IPS DF 4.7 (cell line): ENCODE data around the gene DNAH14.

Experiments
- DNase-seq: peaks from one replicate; pipeline ENCODE4 v3.0.0-alpha.2; 2013; ENCODE audit warnings: low spot score; ENCODE audit errors: extremely low read depth

DNAH14 gene

DNA sequence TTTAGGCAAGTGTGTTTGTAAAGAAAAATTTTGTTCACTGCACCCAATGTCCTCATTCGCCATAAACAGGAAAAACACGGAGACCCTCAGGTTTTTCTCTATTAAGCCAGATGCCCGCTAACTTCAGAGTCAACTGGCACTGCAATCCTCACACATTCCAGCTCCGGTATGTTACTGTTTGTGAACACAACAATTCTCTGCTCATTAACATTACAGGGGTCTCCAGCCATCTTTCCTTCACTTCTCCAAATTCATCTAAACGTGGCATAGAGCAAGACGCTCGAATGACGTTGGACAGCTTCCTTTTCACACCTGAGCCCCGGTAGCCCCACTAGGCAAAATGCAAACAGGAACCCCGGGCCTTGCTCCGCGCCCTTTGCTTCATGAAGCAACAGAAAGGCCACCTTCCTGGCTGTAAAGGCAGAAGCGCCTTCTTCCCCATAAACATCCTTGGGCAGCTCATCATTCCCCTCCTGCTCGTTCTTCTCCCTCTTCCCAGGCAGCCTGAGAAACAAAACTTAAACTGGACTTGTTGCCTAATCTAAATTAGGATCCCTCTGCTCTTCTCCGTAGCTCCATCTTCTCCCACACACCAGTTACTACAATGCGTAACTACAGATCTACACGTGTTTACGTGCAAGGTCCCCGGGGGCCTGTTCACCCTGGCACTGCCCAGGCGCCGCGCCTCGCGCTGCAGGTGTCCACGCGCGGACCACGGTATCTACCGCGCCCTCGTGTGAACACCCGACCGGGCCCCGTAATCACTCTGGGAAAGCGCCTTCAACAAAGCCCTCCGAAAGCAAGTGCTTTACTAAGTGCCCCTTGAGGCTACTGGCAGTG lies 497.1 kb downstream of the DNAH14 start:
- DNase-seq = no peak

DNA sequence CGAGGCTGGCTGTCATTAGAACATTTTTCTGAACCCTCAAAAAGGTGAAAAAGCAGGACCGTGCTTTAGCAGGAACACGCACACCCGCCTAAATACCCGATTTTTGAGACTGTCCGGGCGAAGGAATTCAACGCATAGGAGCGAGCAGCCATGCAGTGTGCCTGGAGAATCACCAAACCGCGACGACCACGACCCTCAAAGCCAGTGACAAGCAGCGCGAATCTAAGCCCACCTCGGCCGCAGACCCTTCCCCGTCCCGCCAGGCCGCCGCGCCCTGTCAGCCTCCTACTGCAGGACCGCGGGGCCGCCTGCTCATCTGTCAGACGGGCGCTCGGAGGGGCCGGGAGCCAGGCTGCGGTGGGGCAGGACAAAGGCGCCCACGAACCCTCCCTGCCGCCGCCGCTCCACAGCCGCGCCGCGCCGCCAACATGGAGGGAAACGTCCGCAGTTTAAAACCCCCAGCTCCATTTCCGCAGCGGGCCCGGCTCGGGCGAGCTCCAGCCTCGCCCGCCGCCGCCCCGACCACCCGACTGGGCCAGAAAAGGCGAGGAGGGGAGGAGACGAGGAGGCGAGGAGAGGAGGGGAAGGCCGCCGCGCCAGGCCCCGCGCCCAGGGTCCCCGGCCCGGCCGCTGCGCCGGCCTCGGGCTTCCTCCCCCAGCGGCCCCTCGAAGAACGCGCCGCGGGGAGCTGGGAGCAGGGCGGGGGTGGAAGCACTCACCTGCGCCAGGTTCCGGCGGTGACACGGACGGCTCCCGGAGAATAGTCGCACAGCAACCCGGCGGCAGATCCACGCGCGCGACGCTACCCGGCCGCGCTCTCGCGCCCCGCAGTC lies 498.0 kb downstream of the DNAH14 start, which contains the start of gene LBR:
Gene LBR (minus strand): TSS at position 804 of the 833 bp plus-strand sequence. CDS start 3,963 bp downstream, outside the sequence.
- DNase-seq = no peak

DNA sequence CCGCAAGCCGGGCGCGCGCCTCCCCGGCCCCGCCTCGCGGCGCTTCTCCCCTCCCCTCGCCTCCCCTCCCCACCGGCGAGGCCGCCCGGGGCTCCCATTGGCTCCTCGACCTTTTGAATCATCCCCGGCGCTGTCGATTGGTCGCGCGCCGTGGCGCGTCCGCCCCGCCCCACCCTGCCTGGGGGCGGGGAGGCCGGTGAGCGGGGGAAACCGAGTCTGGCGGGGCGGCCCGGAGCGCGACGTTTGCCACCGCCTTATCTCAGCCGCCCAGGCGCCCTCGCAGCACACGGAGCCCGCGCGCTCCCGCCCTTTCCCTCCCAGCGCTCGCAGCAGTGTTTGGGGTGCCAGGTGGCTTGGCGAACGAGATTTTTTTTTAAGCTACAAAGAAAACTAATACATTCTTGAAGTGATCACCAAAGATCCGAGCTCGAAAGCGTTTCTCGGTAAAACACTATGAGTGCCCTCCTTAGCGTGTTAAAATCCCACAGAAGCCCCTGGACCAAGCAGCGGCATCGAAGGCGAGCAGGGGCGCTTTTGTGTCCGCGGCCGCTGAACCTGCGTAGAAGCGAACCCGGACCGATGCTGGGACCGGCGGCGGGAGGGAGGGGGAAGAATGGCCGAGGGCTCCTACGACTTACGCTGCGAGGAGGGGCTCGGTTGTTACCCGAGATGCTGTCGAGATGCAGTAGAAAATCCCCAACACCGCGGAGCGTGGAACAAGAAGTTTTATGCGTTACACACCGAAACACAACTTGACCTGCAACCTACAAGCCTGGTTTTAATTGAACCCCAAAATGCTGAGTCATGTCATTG lies 498.8 kb downstream of the DNAH14 start:
- no peak for DNase-seq

DNA sequence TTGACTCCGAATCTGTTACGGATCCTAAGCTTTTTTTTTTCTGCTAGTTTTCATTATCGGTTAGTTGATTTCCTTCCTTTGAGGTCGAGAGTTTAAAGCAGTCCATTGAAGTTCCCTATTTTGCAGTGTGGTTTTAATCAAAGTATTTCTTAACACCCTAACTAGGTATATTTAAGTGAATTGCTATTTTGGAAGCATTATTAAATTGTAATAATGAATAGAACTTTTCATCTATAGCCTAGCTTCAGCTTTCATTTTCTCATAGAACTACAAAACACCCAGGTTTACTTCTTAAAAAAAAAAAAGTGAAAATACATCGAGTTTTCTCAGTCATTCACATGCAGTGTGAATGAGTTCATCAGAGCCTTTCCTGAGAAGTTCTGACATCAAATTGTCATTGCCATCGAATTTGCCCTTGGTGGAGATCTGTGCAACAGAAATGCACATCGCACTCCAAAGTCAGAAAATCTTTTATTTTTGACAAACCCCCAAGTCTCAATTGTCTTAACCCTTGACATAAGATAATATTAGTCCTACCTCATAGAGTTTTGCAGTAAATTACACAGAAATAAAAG lies 499.5 kb downstream of the DNAH14 start:
- DNase-seq = no peak

DNA sequence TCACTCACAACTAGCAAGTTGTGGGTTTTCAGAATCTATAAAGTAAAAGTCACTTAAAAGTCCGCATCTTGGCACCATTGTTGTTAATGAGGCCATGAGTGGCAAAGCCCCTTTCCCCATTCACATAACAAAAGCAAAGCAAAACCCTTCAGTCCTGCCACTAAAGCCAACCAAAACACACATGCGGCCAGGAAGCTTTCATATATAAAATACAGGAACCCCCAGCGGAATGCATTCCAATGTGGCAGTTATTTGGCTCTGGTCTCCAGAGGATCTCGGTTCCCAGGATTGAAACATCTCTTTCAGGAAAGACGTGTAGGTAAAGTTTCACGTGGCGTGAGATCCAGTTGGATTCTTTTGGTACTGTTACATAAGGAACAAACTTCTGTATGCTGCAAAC lies 500.8 kb downstream of the DNAH14 start:
- DNase-seq = no peak

DNA sequence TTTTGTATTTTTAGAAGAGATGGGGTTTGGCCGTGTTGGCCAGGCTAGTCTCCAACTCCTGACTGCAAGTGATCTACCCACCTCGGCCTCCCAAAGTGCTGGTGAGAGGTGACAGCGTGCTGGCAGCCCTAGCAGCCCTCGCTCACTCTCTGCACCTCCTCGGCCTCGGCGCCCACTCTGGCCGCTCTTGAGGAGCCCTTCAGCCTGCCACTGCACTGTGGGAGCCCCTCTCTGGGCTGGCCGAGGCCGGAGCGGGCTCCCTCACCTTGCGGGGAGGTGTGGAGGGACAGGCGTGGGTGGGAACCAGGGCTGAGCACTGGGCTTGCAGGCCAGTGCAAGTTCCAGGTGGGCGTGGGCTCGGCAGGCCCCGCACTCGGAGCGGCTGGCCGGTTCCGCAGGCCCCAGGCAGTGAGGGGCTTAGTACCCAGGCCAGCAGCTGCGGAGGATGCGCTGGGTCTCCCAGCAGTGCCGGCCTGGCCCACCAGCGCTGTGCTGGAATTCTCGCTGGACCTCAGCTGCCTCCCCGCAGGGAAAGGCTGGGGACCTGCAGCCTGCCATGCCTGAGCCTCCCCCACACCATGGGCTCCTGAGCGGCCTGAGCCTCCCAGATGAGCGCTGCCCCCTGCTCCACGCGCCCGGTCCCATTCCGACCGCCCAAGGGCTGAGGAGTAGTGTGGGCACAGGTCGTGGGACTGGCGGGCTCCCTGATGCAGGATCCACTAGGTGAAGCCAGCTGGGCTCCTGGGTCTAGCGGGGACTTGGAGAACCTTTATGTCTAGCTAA lies 501.8 kb downstream of the DNAH14 start:
- no peak for DNase-seq

DNA sequence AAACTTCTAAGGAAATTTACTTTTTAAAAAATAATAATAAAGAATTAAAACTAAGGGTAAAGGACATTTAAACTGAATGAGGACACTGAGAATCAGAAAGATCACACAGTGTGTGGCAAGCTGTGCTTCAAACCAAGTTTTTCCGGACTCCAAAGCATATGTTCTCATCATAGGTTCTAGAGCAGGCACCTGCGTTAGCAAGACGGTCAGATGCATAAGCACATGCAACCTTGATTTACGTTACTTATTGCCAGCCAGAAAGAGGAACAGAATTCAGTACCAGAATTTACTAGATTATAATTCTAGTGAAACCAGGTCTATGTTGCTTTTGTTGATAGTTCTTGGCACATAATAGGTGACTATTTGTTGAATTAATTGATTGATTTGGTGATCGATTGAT lies 504.6 kb downstream of the DNAH14 start:
- DNase-seq = no peak

DNA sequence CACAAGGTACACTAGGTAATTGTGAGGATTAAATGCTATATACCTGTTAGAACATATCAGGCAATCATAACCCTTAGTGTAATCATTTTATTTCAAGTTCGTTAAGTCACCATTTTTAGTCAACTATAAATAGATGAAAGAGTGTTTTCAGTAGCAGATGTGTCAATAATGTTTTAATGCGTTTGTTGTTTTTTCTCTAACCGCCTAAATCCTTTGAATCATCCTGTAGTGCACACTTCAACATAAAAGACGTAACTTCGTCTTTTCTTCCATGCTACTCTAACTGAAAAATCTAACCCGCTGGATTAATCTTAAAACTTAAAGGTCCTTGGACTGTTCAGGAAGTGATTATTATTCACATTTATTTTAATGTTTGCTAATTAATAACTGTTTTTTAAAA lies 505.6 kb downstream of the DNAH14 start:
- no peak for DNase-seq

DNA sequence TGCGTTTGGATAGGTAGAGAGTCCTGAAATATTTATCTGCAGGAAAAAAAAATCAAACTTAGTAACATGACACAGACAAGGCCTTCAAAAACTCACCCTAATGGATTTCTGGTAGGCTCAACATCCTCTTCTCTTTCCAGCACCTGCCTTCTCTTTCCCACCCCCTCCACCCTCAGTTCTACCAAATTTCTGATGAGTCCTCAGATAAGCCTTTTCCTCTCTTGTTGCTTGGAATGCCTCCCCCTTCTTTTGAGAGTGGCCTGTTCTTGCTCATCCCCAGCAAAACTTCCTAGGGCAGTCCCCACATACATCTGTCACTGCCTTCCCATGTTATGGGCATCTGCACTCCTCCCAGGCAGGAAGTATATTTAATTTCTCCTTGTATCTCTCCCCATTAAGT lies 506.0 kb downstream of the DNAH14 start:
- DNase-seq = no peak

DNA sequence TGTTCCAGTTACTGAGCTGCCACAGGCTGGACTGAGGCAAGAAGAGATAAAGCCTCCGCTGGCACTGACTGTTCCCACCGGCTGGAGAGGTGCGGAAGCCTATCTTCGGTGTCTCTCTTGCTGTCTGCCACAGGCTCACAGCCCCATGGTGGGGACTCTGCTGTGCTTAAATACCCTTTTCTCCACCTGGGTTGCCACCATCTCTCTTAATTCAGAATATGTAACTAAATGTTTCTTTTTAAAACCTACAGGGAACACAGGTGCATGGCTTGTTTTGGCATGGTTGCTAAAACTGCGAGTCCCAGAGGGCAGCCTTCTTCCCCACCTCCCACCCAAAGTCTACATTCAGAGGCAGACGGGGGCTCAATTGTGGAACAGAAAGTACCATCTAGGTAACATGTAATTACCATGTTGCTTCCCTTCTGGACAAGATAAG lies 506.5 kb downstream of the DNAH14 start:
- no peak for DNase-seq

DNA sequence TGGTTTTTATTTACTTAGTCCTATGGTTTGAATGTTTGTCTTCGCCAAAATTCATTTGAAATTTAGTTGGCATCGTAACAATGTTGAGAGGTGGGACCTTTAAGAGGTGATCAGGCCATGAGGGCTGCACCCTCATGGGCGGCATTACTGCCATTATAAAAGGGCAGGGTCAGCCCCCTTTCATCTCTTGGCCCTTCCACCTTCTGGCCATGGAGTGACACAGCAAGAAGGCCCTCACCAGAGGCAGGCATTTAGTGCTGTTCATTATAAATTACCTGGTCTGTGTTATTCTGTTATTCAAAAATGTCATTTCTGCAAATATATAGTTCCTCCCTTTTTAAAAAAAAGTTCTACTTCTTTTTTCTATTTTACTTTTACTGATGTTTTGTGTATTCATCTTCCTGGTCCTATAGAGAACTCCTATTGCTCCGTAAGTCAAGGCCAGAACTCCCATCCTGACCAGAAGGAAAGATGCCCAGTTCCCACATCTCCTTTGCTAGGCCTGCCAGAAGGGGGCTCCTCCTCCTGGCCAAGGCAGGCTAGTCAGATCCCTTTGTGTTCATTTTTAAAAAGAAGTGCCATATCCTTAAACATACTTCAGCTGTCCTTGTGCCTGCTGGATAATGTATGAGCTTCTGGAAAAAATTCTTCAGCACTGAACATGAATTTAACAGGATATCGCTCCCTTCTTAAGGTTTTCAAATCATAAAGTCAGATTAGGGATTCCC lies 508.4 kb downstream of the DNAH14 start:
- DNase-seq = no peak

DNA sequence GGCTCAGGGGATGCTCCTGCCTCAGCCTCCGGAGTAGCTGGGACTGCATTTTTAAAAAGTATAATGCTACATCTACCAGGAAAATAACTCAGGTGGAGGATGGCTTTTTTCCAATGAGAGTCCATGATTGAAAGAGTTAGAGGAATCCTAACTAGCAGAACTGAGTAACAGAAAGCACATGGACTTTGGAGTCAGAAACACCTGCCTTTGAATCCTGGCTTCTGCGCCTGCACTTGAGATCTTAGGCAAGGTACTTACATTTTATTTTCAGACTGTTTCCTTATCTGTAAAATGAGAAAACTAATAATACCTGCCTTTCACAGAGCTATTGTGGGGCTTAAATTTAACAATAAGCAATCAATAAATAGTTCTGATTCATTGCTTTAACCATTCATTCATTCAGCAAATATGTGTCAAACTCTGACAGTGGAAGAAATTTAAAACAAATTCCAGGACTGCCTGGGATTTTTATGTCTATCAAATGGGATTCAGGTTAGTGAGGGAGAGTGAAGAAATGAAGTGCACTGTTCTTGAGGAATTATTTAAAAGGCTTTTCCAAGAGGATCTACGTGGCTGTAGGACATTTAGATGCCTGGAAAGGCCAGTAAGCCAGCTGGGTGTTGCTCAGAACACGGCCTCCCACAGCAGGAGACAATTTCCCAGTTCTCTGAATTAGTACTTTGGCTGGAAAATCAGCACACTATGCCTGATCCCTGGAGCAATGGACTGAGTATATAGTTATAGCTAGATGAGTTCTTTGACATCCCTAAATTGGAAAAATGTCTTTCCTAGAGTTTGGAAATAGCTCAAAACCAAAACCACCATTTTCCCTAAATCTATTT lies 511.1 kb downstream of the DNAH14 start:
- DNase-seq = no peak

DNA sequence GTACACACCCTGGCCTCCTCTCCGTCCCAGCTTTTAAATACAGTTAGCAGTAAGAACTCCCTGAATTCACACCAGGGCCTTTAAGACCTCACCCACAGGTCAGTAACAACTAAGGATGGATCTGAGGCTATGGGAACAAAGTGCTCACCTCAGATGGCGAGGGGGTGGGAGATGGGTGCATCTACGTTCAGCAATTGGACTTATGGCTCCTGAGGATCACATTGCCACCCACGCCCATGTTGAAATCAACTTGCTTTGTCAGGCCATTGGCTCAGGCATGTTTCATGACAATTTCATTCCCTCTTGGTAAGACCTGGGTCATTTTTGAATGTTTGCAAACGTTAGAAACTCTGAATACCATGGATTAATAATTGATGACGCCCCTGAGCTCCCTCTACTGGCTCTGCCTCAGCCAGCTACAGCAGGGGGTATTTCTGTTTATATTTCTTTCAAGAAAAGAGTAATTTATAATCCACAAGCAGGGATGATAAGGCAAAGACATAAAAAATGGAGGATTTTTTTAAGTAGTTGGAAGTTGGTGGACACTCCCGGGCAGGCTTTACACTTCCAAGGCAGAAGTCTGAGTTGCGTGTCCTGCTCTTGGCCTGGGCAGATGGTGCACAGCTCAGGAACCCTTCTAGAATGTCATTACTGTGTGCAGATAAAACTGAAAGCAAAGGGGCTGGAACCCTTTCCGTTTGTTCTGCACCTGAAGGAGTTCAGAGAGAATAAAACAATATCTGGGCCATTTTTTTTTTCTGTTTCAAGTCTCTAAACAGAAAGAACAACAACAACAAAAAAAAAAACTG lies 512.0 kb downstream of the DNAH14 start:
- no peak for DNase-seq

DNA sequence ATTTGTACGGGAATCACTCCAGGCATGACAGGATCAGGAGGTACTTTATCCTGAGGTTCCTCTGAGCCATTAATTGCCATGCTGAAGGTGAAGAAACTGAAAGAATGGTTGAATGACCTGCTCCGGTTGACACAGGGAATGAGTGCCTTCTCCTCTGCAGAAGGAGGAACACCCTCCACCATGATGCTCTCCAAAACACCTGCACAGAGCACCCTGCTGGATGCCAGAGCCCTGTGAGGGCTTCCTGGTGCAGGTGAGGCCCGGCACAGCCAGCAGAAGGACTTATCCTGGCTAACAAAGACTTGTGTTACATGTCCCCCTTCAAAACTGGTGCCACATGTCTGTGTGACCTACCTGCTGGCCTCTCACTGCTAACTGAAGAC lies 512.6 kb downstream of the DNAH14 start:
- no peak for DNase-seq

DNA sequence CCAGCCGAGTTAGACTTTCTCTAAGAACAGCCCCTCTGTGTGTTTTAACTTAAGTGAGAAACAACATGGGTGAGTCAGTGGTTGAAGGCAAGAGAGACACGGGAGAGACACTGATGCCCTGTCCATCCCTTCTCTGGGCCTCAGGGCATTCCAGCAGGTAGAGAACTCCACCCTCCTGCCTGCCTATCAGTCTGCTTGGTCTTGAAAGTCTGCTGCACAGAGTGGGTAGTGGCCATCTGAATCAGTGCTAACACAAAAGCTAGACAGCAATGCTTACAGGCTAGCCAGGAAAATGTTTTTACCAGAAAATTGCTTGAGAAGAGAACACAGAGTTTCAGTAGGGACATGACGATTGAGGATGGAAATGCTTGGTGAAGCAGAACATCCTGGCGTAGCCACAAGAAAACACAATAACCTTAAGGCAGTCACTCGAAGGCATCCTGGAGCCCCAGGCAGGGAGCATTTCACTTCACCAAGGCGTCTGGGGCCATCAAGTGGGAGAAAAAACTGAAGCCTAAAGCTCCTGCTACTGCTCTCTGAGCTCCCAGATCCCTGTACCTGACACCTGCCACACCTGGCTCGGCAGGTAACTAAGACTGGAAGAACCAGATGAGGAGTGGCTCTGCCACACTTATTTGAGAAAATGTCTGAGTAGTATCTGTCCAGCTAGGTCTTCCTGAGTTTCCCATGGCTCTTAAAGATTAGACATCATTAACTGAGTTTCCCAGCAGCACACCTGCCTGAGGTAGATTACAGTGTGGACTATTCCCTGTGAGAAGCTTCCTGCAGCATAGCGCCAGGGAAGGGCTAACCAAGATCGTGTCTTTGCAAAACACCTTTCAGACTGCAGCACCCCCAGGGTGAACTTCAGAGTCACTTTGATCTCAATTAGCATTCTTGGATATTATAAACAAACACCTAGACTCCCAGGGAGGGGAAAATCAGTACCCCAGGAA lies 516.4 kb downstream of the DNAH14 start:
- no peak for DNase-seq

DNA sequence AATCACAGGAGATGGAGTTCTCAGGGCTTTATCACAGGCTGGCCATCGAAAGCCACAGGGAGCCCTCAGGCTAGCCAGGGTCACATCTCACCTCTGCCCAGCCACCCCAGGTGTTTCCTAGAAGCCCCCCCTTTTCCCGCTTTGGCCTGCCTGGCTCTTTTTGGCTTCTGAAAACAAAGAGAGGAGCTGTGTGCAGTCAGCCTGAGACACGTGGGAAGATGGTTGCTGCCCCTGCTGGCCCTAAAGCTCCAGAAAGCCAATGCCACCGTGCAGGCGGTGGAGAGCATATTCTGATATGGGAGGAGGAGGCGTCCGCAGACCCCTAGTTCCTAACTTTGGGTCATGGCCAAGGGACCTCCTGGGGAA lies 517.1 kb downstream of the DNAH14 start:
- DNase-seq = no peak
